HUES64 (cell line): Measurements from ENCODE around the gene PVALEF.

Source experiments
- H3K27ac ChIP-seq: 2 replicates; pipeline ENCODE4 v1.7.0; 2013; ENCODE audit warnings: low read depth, low read length, inconsistent platforms
- H3K27me3 ChIP-seq: 2 replicates; pipeline ENCODE4 v1.6.1; 2013; ENCODE audit warnings: mild to moderate bottlenecking, low read length; ENCODE audit not compliant: insufficient read depth
- H3K36me3 ChIP-seq: 2 replicates; pipeline ENCODE4 v1.6.1; 2013; ENCODE audit warnings: mild to moderate bottlenecking, low read length; ENCODE audit not compliant: insufficient read depth
- H3K4me1 ChIP-seq: 2 replicates; pipeline ENCODE4 v1.6.1; 2013; ENCODE audit warnings: mild to moderate bottlenecking, low read length, moderate library complexity; ENCODE audit not compliant: insufficient read depth
- H3K4me3 ChIP-seq: 2 replicates; pipeline ENCODE4 v1.5.1; 2013; ENCODE audit warnings: mild to moderate bottlenecking, low read length, moderate library complexity
- H3K9ac ChIP-seq: 2 replicates; pipeline ENCODE4 v1.6.1; 2013; ENCODE audit warnings: mild to moderate bottlenecking, low read depth, low read length
- H3K9me3 ChIP-seq: 2 replicates; pipeline ENCODE4 v1.6.1; 2013; ENCODE audit warnings: low read depth, low read length; ENCODE audit not compliant: insufficient read depth
- WGBS: fragments of 150-250, 120-280 bp; methylation state at CpG from one replicate; pipeline ENCODE4 v1.1.7; 2013; ENCODE audit warnings: missing lambda C conversion rate; 5-methylcytosine and 5-hydroxymethylcytosine counted together

The PVALEF gene

DNA sequence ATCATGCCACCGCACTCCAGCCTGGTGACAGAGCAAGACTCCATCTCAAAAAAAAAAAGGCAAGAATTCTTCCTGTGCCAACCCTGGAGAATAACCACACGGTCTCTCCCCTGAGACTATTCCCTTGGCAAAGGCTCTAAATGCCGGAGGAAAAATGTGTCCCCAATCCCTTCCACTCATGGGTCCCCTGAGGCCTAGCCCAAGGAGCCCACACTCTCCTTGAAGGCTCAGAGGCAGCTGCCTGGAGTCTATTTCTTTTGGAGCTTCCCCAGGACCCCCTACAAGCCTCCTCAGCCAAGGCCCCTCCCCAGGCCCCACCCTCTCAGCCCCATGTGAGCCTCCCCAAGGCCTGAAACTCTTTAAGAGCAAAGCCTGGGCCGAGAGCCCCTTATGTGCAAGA is 40.9 kb downstream of the PVALEF start:
- WGBS: 96% methylated on average over 4 of the region's 4 CpGs
- H3K36me3 ChIP-seq: peaks cover 11% of the 10 kb centered on the region

DNA sequence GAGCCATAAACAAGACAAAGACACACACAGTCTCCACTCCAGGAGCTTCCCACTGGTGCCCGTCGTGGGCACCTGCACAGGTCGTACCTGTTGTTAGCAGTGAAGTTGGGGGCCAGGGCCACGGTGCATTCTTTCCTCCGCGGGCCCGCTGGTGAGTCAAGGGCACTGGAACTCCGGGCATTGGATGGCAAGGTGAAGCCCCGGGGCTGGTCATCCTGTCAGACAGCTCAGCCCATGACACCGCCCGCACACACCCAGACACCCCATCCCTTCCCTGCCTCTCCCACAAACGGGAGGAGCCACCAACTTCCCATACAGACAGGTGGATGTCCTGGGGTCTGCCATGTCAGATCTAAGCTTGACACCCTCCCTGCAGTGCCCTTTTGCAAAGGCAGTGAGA is 41.4 kb downstream of the PVALEF start:
- 93% methylated on average over 12 of the region's 12 CpGs for WGBS
- H3K4me3 ChIP-seq: no peak overlapping the region
- H3K27ac ChIP-seq: no peak overlapping the region
- peaks cover 6% of the 10 kb centered on the region; the same call in 1 of the 2 replicates for H3K36me3 ChIP-seq
- H3K9me3 ChIP-seq: no peaks in the 10 kb centered on the region
- no peaks in the 10 kb centered on the region for H3K27me3 ChIP-seq
- H3K4me1 ChIP-seq: no peaks in the 10 kb centered on the region
- H3K9ac ChIP-seq: no peak overlapping the region

More for the DNA sequence above, 40.9 kb downstream of the PVALEF start:
- Histone ChIP-seq H3K9me3 (no peaks in the 10 kb centered on the region), H3K4me1 (no peaks in the 10 kb centered on the region), H3K27ac (no peak overlapping the region), H3K9ac (no peak overlapping the region), H3K4me3 (no peak overlapping the region), H3K27me3 (no peaks in the 10 kb centered on the region)

DNA sequence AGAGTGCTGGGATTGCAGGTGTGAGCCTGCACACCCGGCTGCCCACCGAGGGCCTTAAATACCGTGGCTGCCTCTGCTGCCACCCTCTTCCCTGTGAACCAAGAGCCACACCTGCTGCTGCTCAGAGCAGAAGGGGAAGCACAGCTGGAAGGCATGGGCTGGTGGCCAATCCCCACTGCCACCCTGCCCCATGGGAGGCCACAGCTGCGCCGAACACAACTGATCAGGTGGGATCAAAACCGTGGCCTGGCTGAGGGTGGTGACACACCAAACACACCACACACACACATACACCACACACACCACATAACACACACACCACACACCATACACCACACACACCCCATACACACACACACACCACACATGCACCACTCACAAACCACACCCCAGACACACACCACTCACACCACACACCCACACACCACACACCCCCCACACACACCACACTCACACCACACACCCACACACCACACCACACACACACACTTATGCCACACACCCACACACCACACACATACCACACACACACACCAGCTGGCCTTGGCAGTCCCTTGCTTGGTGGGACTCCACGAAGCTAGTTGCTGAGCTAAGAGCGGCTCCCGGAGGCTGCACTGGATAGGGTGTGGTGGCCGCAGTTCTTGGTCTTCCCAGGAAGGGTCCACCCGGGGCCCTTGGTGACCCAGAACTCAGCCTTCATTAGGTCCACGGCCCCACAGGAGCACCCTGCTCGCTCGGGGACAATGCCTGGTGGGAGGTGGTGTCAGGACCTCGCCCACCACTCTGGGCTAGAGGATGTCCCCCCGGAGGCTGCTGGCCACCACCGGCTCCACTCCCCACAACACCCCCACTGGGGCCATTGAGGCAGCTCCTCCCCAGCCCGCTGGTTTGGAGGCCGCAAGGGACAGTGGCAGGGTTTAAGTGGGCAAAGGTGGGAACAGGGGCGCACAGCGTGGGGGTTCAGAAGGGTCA is 42.6 kb downstream of the PVALEF start:
- H3K4me1 ChIP-seq: no peaks in the 10 kb centered on the region
- WGBS: 96% methylated on average over 21 of the region's 21 CpGs
- no peak overlapping the region for H3K9ac ChIP-seq
- H3K9me3 ChIP-seq: no peaks in the 10 kb centered on the region
- H3K27ac ChIP-seq: no peak overlapping the region
- H3K36me3 ChIP-seq: peaks cover 6% of the 10 kb centered on the region; the same call in 1 of the 2 replicates
- H3K27me3 ChIP-seq: no peaks in the 10 kb centered on the region
- no peak overlapping the region for H3K4me3 ChIP-seq

DNA sequence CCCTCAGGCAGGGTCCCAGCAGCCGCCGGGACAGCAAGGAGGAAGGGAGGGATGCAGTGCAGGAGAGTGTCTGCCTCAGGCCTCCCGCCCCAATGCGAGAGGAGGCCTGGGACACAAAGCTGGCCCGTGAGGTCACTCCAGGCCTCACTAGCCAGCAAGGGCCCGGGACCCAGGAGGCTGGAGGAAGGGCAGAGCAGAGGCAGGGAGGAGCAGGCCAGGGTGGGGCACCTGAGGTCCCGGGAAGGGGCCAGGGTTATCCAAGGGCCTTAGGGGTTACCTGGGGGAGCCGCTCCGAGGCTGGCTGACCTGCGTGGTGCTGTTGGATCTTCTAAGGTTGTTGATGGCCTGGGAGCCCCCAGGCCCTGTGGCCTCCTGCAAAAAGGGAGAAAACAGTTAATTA is 43.3 kb downstream of the PVALEF start:
- Histone ChIP-seq H3K27ac (no peak overlapping the region), H3K9ac (no peak overlapping the region), H3K4me1 (no peaks in the 10 kb centered on the region), H3K9me3 (no peaks in the 10 kb centered on the region), H3K4me3 (no peak overlapping the region), H3K36me3 (peaks cover 2% of the 10 kb centered on the region; the same call in 1 of the 2 replicates), H3K27me3 (no peaks in the 10 kb centered on the region)
- 93% methylated on average over 10 of the region's 10 CpGs for WGBS

DNA sequence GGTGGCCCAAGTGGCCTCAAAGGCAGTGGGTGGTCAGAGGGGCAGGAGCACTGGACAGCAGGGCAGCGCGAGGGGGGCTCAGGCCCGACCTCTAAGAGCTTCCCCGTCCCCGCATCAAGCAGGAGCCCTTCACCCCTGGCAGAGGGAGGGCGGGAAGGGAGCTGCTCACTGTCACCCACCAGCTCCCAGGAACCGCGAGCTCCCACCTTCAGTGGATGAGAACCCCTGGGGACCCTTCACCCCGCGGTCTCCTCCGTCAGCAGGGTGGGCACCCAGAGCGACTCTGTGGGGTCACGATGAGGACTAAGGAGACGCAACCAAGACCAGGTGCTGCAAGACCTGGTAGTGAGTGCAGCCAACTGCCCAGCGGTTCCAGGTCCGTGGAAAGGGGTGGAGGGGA is 43.8 kb downstream of the PVALEF start:
- Histone ChIP-seq H3K4me1 (no peaks in the 10 kb centered on the region), H3K9ac (no peak overlapping the region), H3K4me3 (no peak overlapping the region), H3K27me3 (no peaks in the 10 kb centered on the region), H3K27ac (no peak overlapping the region), H3K9me3 (no peaks in the 10 kb centered on the region), H3K36me3 (peaks cover 2% of the 10 kb centered on the region; the same call in 1 of the 2 replicates)
- WGBS: 95% methylated on average over 16 of the region's 16 CpGs

DNA sequence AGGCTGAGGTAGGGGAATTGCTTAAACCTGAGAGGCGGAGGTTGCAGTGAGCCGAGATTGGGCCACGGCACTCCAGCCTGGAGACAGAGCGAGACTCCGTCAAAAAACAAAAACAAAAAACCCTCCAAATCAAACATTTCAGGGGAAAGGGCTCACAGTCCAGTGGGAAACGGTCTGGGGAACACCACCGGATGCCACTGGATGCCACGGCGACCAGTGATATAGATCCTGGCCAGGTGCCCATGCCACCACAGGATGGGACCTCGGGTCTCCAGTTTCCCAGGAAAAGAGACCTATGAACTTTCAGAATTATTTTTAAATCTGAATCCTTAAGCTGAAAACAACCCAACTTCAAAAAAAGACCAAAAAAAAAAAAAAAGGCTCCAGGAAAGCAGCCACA is 45.2 kb downstream of the PVALEF start:
- no peak overlapping the region for H3K4me3 ChIP-seq
- 96% methylated on average over 10 of the region's 10 CpGs for WGBS
- H3K4me1 ChIP-seq: no peaks in the 10 kb centered on the region
- H3K9me3 ChIP-seq: no peaks in the 10 kb centered on the region
- H3K27me3 ChIP-seq: no peaks in the 10 kb centered on the region
- no peak overlapping the region for H3K9ac ChIP-seq
- 0 out of 2 replicates have a peak, but pooled peaks cover 2% of the 10 kb centered on the region for H3K36me3 ChIP-seq
- no peak overlapping the region for H3K27ac ChIP-seq

DNA sequence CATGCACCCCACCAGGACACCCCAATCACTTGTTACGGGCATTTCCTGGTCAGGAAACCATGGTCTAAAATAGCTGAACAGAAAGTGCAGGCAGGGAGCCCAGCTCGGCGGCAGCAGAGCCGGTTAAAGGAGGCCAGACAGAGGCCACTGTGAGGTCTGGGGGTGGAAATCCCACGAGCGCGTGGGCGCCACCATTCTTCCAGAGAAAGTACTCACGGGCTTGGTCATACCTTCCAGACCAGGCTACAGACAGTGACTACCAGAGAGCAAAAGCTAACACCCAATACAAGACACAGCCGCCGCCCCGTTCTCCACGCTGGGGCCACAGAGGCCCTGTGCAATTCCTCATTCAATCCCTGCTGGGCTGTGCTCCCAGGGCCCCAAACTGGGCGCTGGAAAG is 45.6 kb downstream of the PVALEF start:
- H3K27ac ChIP-seq: no peak overlapping the region
- 79% methylated on average over 14 of the region's 14 CpGs for WGBS
- no peak overlapping the region for H3K4me3 ChIP-seq
- no peak overlapping the region for H3K9ac ChIP-seq
- 0 out of 2 replicates have a peak, but pooled peaks cover 2% of the 10 kb centered on the region for H3K36me3 ChIP-seq
- H3K4me1 ChIP-seq: no peaks in the 10 kb centered on the region
- no peaks in the 10 kb centered on the region for H3K9me3 ChIP-seq
- no peaks in the 10 kb centered on the region for H3K27me3 ChIP-seq

DNA sequence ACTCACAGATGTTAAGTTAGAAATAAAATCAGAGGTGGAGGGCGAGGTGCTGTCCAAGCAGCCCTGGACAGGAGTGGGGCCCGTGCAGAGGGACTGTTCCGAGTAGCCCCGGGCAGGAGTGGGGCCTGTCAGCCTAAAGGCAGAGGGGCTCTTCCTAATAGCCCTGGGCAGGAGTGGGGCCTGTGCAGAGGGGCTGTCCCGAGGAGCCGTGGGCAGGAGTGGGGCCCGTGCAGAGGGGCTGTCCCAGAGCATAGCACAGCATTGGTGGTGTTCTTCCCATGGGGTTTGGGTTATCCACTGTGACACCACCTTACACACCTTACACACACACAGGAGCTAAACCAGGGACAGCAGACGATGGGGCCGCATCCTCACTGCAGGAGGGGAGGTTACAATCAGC is 47.1 kb downstream of the PVALEF start:
- H3K9ac ChIP-seq: no peak overlapping the region
- H3K4me1 ChIP-seq: no peaks in the 10 kb centered on the region
- no peak overlapping the region for H3K4me3 ChIP-seq
- no peaks in the 10 kb centered on the region for H3K27me3 ChIP-seq
- H3K36me3 ChIP-seq: peaks cover 5% of the 10 kb centered on the region; the same call in 1 of the 2 replicates
- no peak overlapping the region for H3K27ac ChIP-seq
- 93% methylated on average over 9 of the region's 9 CpGs for WGBS
- H3K9me3 ChIP-seq: no peaks in the 10 kb centered on the region

DNA sequence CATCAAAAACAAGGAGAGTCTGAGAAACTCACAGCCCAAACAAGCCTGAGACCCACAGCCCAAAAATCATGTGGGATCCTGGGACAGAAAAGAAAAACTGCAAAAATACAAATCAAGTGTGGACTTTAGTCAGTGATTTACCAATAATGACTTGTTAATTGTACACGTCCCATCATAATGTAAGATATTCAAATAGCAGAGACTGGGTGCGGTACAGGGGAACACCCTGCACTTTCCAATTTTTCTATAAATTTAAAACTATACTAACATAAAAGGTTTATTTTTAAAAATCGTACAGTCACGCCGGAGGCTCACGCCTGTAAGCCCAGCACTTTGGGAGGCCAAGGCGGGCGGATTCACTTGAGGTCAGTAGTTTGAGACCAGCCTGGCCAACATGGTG is 48.7 kb downstream of the PVALEF start:
- Histone ChIP-seq H3K9me3 (no peaks in the 10 kb centered on the region), H3K27ac (no peak overlapping the region), H3K4me3 (no peak overlapping the region), H3K9ac (no peak overlapping the region), H3K36me3 (peaks cover 10% of the 10 kb centered on the region; the same call in 1 of the 2 replicates), H3K4me1 (no peaks in the 10 kb centered on the region), H3K27me3 (no peaks in the 10 kb centered on the region)
- WGBS: 96% methylated on average over 8 of the region's 8 CpGs

DNA sequence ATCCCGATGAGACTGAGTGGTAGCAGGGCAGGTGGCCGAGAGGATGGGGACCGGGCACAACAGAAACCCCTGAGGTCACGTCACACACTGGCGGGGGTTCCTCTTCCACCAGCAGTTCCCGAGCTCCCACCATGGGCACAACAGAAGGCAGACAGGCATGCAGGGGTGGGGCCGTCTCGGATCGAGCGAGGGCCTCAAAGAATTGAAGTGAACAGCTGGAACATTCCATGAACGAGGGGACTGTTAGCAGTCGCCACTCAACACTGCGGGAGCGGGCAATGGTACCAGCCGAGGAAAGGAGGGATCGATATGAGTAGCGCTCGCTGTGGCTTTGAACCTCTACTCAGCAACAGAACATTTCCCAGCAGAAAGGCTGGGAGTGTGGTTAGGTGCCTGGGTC is 52.2 kb downstream of the PVALEF start:
- no peak overlapping the region for H3K4me3 ChIP-seq
- H3K36me3 ChIP-seq: peaks cover 16% of the 10 kb centered on the region
- no peak overlapping the region for H3K27ac ChIP-seq
- no peak overlapping the region for H3K9ac ChIP-seq
- no peaks in the 10 kb centered on the region for H3K9me3 ChIP-seq
- H3K4me1 ChIP-seq: peaks cover 10% of the 10 kb centered on the region
- no peaks in the 10 kb centered on the region for H3K27me3 ChIP-seq
- WGBS: 89% methylated on average over 17 of the region's 18 CpGs

DNA sequence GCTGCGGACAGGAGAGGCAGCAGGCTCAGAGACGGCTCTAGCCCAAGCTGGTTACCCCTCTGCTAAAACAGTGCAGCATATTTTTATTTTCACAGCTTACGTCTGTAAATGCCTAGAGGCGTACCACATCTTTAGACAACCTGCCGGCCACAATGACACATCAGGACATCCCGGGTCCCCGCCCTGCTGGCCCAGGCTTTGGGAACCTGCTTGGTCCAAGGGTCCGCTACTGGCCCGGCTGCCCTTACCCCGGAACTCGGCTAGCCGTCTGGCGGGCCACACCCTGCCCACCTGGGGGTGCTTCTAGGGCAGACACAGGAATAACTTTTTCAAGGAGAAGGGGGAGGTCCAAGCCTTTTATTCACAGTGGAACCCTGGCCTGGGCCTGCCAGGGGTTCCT is 53.2 kb downstream of the PVALEF start:
- 86% methylated on average over 13 of the region's 13 CpGs for WGBS
- H3K36me3 ChIP-seq: peaks cover 16% of the 10 kb centered on the region
- no peak overlapping the region for H3K9ac ChIP-seq
- peaks cover 10% of the 10 kb centered on the region for H3K4me1 ChIP-seq
- H3K27me3 ChIP-seq: no peaks in the 10 kb centered on the region
- no peak overlapping the region for H3K27ac ChIP-seq
- H3K9me3 ChIP-seq: no peaks in the 10 kb centered on the region
- no peak overlapping the region for H3K4me3 ChIP-seq
